Neural crest cell (in vitro differentiated cells): ENCODE measurements around the gene SEC14L1. TPM values are rescaled to one million over a fixed set of nuclear protein-coding genes. Genes with fewer than 3 reads are reported as not detected.

Source experiments
- DNase-seq: peaks from one replicate; pipeline ENCODE4 v3.0.0; 2021; ENCODE audit warnings: low read depth, mixed read lengths, low spot score
- H3K27ac Mint-ChIP-seq: one replicate; pipeline ENCODE4 v1.8.0; 2021; ENCODE audit warnings: mild to moderate bottlenecking, mixed read lengths; ENCODE audit not compliant: unreplicated experiment
- H3K27me3 Mint-ChIP-seq: 2 replicates; pipeline ENCODE4 v1.8.0; 2021; ENCODE audit warnings: low read depth, mild to moderate bottlenecking, mixed read lengths
- H3K36me3 Mint-ChIP-seq: 2 replicates; pipeline ENCODE4 v1.8.0; 2021; ENCODE audit warnings: low read depth, mild to moderate bottlenecking, mixed read lengths
- H3K4me1 Mint-ChIP-seq: 2 replicates; pipeline ENCODE4 v1.8.0; 2021; ENCODE audit warnings: mixed read lengths
- H3K4me3 Mint-ChIP-seq: one replicate; pipeline ENCODE4 v1.8.0; 2021; ENCODE audit warnings: mild to moderate bottlenecking, mixed read lengths
- H3K9me3 Mint-ChIP-seq: 2 replicates; pipeline ENCODE4 v1.8.0; 2021; ENCODE audit warnings: mixed read lengths
- CTCF ChIP-seq: fragments of 200-600 bp; sonication (generic); conservative IDR thresholded peaks from 2 replicates; pipeline ENCODE4 v1.5.0; 2021; ENCODE audit warnings: antibody characterized with exemption, mild to moderate bottlenecking
- total RNA-seq: library from RNA; stranded (reverse); gene quantifications from 2 replicates; pipeline ENCODE4 v1.2.1, GENCODE V29; 2021

Gene SEC14L1
- total RNA-seq, 1 donor from 2014 or later, result 108 TPM

GRCh38 chr17:77200711-77201110 is 59.9 kb downstream of the SEC14L1 start:
- Mint-ChIP-seq H3K27me3 (no peaks in the 10 kb centered on the region), H3K9me3 (no peaks in the 10 kb centered on the region), H3K4me3 (no peak overlapping the region), H3K27ac (no peak overlapping the region), H3K4me1 (no peaks in the 10 kb centered on the region), H3K36me3 (peaks cover 30% of the 10 kb centered on the region)
- DNase-seq, result no peak
- no peak for TF ChIP-seq CTCF

- no peak overlapping the region for H3K27ac Mint-ChIP-seq
- TF ChIP-seq CTCF, result no peak
- peaks cover 23% of the 10 kb centered on the region for H3K36me3 Mint-ChIP-seq
- H3K4me3 Mint-ChIP-seq, result no peak overlapping the region
- H3K4me1 Mint-ChIP-seq, result peaks cover 7% of the 10 kb centered on the region
- no peak for DNase-seq
- H3K27me3 Mint-ChIP-seq, result no peaks in the 10 kb centered on the region
- H3K9me3 Mint-ChIP-seq, result no peaks in the 10 kb centered on the region
Observed at GRCh38 chr17:77203436-77203835, 62.7 kb downstream of the SEC14L1 start.

GRCh38 chr17:77203846-77204245 is 63.1 kb downstream of the SEC14L1 start:
- TF ChIP-seq CTCF, result no peak
- H3K9me3 Mint-ChIP-seq, result no peaks in the 10 kb centered on the region
- H3K27me3 Mint-ChIP-seq, result no peaks in the 10 kb centered on the region
- no peak overlapping the region for H3K27ac Mint-ChIP-seq
- no peak for DNase-seq
- H3K4me1 Mint-ChIP-seq, result peaks cover 11% of the 10 kb centered on the region
- no peak overlapping the region for H3K4me3 Mint-ChIP-seq
- peaks cover 21% of the 10 kb centered on the region for H3K36me3 Mint-ChIP-seq

- H3K9me3 Mint-ChIP-seq, result no peaks in the 10 kb centered on the region
- no peak for TF ChIP-seq CTCF
- DNase-seq, result no peak
- H3K27ac Mint-ChIP-seq, result no peak overlapping the region
- no peaks in the 10 kb centered on the region for H3K27me3 Mint-ChIP-seq
- H3K4me3 Mint-ChIP-seq, result no peak overlapping the region
- peaks cover 18% of the 10 kb centered on the region for H3K4me1 Mint-ChIP-seq
- peaks cover 19% of the 10 kb centered on the region for H3K36me3 Mint-ChIP-seq
Observed at GRCh38 chr17:77204536-77204935, 63.8 kb downstream of the SEC14L1 start.

GRCh38 chr17:77205396-77206125 is 64.8 kb downstream of the SEC14L1 start:
- Mint-ChIP-seq H3K36me3 (peaks cover 23% of the 10 kb centered on the region), H3K4me1 (peaks cover 25% of the 10 kb centered on the region), H3K4me3 (no peak overlapping the region), H3K27ac (no peak overlapping the region), H3K9me3 (no peaks in the 10 kb centered on the region), H3K27me3 (no peaks in the 10 kb centered on the region)
- TF ChIP-seq CTCF, result no peak
- DNase-seq, result no peak
